Measurements from ENCODE around the gene NT5DC4.

The NT5DC4 gene

GRCh38 chr2:112685271-112685884 is 35.4 kb upstream of the NT5DC4 start:
- TF ChIP-seq FOXP2 (optimal IDR thresholded peaks at IDR 0.05; ENCODE audit: borderline replicate concordance, extremely low read depth, extremely low read length, insufficient read depth) (no peak), REST (IDR thresholded peaks at IDR 0.05; ENCODE audit: insufficient read depth in 1 of 2, low read depth in 2 of 2, low read length in 2 of 2) (no peak), POLR2AphosphoS5 (IDR thresholded peaks at IDR 0.05; ENCODE audit: low read depth, low read length) (no peak), SIN3A (IDR thresholded peaks at IDR 0.05; ENCODE audit: borderline replicate concordance, insufficient read depth, low read length) (no peak), TAF1 (IDR thresholded peaks at IDR 0.05; ENCODE audit: borderline replicate concordance, insufficient read depth, low read length) (no peak)

- TF ChIP-seq REST (IDR thresholded peaks at IDR 0.05; ENCODE audit: insufficient read depth in 1 of 2, low read depth in 2 of 2, low read length in 2 of 2) (no peak), TAF1 (IDR thresholded peaks at IDR 0.05; ENCODE audit: borderline replicate concordance, insufficient read depth, low read length) (no peak), FOXP2 (optimal IDR thresholded peaks at IDR 0.05; ENCODE audit: borderline replicate concordance, extremely low read depth, extremely low read length, insufficient read depth) (no peak), POLR2AphosphoS5 (IDR thresholded peaks at IDR 0.05; ENCODE audit: low read depth, low read length) (no peak), SIN3A (IDR thresholded peaks at IDR 0.05; ENCODE audit: borderline replicate concordance, insufficient read depth, low read length) (no peak)
Observed at GRCh38 chr2:112686348-112687217, 34.2 kb upstream of the NT5DC4 start.

DNA sequence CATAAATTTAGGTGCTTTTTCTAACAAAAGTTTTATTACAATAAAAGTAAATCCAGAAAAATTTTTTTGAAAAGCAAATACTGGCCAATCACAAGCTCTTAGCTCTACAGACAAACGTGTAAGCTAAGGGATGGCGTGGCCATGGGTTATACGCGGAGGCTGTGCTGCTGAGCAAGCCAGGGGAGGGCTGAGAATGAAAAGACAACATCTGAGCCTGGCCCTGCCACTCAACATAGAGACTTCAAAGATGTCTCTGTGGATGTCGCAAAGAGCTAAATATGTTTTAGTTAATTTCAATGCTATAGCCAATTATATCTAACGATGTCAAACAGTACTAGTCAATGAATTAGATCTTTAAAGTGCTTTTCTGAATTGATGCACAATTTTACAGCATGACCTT is 33.3 kb upstream of the NT5DC4 start:
- no peak for TF ChIP-seq REST (IDR thresholded peaks at IDR 0.05; ENCODE audit: insufficient read depth in 1 of 2, low read depth in 2 of 2, low read length in 2 of 2)

DNA sequence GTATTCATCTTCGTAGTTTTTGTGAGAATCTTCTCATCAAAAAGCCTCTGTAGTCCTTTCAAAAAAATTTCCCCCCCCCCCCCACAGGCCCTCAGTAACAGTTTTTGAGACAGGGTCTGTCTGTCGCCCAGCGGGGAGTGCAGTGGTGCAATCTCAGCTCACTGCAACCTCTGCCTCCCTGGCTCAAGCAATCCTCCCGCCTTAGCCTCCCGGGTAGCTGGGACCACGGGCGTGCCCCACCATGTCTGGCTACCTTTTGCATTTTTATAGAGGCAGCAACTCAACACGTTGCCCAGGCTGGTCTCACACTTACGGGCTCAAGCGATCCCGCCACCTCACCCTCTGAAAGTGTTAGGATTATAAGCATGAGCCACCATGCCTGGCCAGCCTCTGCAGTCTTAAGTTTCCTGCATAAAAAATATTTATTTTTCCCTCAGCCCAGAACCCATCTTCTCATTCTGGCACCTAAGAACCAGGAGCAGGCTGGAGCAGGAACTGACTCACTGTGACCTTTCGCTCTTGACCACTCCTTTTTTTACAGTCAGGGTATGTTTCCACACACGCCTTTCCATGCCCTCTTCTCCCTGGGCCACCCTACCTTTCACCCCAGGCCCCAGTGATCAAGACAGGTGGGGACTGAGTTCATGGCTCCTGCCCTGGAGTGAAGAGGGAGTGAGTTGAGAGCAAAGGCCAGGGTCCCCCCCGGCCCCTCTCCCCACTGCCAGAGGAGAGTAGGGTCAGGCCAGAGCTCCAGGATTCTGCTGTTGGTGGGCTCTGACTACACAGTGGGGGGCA is 32.5 kb upstream of the NT5DC4 start:
- no peak for TF ChIP-seq TAF1 (IDR thresholded peaks at IDR 0.05; ENCODE audit: borderline replicate concordance, insufficient read depth, low read length)
- no peak for TF ChIP-seq POLR2AphosphoS5 (IDR thresholded peaks at IDR 0.05; ENCODE audit: low read depth, low read length)
- no peak for TF ChIP-seq FOXP2 (optimal IDR thresholded peaks at IDR 0.05; ENCODE audit: borderline replicate concordance, extremely low read depth, extremely low read length, insufficient read depth)
- TF ChIP-seq REST (IDR thresholded peaks at IDR 0.05; ENCODE audit: insufficient read depth in 1 of 2, low read depth in 2 of 2, low read length in 2 of 2): no peak
- TF ChIP-seq SIN3A (IDR thresholded peaks at IDR 0.05; ENCODE audit: borderline replicate concordance, insufficient read depth, low read length): no peak

Measured in PFSK-1 (cell line).